ENCODE results near the gene FAM50A.

DNA sequence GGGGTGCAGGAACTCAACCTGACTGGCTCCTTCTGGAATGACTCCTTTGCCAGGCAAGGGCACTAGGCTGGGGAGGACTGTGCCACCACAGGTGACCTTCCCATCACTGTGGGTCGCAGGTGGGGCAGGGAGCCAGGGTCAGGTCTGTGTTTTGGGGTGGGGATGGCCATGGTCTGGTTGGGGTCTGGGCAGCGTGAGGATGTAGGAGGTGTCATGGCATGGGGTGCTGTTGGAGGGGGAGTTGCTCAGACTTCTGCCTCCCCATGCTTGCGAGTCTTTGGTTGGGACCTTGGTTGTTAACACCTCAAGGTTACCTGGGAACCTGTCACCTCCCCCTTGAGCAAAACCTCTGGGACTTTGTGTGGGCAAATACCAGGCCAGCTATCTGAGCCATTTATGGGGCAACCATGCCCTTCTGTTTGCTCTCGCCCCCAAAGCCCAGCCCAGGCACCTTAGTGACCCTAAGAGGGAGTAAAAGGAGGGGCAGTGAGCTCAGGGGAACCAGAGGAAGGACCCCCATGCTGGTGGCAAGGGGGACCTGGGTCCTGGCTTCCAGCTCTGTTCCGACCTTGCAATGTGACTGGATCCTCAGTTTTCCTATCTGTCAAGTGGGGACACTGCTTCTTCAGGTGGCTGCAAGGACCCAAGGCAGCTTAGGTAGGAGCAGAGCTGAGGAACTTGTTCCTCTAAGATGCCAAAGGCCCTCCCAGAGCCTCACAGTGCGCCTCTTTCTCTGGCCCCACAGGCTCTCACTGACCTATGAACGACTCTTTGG, 9.4 kb upstream of the FAM50A start:
- TF ChIP-seq POLR2A (IDR thresholded peaks at IDR 0.05), result no peak
- TF ChIP-seq, protein P1, sequence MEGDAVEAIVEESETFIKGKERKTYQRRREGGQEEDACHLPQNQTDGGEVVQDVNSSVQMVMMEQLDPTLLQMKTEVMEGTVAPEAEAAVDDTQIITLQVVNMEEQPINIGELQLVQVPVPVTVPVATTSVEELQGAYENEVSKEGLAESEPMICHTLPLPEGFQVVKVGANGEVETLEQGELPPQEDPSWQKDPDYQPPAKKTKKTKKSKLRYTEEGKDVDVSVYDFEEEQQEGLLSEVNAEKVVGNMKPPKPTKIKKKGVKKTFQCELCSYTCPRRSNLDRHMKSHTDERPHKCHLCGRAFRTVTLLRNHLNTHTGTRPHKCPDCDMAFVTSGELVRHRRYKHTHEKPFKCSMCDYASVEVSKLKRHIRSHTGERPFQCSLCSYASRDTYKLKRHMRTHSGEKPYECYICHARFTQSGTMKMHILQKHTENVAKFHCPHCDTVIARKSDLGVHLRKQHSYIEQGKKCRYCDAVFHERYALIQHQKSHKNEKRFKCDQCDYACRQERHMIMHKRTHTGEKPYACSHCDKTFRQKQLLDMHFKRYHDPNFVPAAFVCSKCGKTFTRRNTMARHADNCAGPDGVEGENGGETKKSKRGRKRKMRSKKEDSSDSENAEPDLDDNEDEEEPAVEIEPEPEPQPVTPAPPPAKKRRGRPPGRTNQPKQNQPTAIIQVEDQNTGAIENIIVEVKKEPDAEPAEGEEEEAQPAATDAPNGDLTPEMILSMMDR (IDR thresholded peaks at IDR 0.05), result no peak

All from heart left ventricle (tissue), 13 donors.